ENCODE results near the gene INTS4.
"Not testable (repeated sequence)": the region's sequence is repeated elsewhere in the genome, so short reads cannot be mapped to it uniquely, and the experiment has no call there.

INTS4 gene

DNA sequence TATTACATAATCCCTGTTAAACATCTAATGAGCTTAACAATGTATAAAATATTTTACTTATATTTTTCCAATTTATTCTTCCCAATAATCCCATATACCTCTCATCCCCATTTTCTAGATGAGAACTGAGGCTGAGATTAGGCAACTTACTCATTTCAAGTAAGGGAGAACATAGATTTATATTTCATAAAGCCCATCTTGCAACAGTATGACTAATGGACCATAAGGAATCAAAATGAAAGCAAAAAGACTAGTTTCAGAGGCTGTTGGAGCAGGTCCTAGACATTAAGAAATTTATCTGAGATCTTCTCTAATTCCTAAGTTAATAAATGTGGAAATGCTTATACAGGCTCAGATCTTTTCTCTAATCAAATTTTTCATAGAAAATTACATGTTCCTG, 52.0 kb downstream of the INTS4 start:
- not testable (repeated sequence) for DNase-seq

DNA sequence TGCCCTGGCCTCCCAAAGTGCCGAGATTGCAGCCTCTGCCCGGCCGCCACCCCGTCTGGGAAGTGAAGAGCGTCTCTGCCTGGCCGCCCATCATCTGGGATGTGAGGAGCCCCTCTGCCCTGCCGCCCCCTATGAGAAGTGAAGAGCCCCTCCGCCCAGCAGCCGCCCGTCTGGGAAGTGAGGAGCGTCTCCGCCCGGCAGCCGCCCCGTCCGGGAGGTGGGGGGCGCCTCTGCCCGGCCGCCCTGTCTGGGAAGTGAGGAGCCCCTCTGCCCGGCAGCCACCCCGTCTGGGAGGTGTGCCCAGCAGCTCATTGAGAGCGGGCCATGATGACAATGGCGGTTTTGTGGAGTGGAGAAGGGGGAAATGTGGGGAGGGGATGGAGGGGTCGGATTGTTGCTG, 60.9 kb downstream of the INTS4 start:
- not testable (repeated sequence) for DNase-seq

DNA sequence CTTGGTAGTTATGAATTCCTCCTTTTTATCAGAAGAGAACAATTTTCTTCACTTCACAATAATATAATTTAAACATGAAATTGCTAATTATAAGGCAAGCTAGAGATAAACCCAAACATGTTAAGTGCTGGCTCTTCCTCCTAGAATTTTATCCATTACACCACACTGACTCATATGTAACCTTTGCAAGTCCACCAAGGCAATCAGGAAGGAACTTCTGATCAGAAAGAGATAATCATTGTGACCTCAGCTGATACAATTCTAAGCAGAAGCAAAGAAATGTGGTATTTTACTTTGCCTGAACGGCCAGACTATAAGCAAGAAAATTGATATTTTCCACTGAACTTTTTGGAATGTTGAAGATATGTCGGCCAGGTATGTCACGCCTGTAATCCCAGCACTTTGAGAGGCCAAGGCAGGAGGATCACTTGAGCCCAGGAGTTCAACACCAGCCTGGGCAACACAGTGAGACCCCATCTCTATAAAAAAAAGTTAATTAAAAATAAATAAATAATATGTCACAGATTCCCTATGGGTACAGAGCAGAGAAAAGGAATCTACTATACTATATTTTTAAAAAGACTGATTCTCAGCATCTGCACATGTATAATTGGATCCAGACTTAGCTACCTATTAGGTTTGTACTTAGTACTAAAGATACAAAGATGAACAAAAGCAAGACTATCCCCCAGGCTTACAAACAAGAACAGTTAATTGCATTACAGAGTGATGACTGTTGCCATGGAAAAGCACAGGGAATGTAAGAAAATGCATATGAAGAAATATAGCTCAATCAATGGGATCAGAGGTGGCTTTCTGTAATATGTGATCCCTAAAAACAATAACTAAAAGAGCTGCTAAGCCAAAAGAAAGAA, 63.9 kb downstream of the INTS4 start:
- DNase-seq: not testable (repeated sequence)

DNA sequence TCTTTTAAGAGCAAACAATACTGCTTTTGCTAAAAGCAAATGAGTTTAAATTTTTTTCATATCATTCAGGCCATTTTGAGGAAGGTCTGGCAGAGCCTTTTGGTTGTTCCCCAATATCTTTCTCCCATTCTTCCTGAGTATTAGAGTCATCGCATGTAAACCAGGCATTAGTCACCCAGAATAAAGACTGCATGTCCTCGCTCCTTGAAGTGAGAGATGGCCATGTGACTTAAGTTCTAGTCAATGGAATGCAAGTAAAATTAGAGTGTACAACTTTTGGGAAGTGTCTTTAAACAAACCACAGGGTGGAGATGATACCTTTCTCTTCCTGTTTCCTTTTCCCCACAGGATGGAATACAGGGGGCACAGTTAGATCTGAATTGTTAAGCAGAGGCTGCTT, 76.8 kb downstream of the INTS4 start:
- DNase-seq: not testable (repeated sequence)

DNA sequence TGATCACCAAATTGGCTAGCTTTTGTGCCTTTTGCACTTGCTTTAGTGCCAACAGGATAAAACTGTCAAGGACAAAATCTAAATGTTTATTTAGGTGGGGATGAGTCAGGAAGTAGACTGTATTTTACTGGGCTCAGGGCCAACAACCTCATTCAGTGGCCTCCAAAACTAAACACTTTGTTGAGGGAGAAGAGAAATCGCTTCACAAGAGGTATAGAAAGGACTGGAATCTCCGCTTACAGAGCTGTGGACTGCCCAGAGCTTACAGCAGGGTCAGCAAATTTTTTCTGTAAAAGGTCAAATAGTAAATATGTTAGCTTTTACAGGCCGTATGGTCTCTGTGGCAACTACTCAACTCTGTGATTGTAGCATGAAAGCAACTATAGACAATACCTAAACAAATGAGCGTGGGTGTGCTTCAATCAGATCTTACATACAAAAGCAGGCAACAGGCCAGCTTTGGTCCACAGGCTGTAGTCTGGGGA, 80.1 kb downstream of the INTS4 start:
- peak; percentile 9 for DNase-seq

DNA sequence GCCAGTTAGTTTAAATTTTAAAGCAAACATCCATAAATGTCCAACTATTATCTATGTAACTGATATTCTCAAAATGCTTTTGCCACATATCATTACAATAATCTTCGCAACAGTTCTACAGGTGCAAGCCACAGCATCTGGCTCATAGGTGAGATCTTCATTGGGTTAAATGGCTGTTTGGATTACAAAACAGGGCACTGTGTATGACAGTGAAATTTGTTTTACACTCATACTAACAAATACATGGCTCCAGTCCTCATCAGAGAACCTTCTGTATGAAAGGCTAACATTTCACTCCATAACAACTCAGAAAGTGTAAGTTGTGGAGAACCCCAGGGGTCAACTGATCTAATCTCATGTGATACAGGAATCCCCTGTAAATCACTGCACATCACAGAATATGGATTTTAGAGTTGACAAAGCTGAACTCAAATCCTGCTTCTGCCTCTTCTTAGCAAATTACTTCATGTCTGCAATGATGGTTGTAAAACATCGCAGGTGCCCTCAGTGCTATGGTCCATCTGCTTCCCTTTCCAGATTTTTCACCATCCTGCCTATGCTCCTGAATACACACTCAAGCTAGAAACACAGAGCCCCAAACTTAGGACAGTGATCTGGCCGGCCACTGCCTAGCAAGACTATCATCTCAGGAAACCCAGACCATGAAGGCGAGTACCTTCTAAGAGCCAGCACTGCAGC, 80.7 kb downstream of the INTS4 start:
- DNase-seq: not testable (repeated sequence)

DNA sequence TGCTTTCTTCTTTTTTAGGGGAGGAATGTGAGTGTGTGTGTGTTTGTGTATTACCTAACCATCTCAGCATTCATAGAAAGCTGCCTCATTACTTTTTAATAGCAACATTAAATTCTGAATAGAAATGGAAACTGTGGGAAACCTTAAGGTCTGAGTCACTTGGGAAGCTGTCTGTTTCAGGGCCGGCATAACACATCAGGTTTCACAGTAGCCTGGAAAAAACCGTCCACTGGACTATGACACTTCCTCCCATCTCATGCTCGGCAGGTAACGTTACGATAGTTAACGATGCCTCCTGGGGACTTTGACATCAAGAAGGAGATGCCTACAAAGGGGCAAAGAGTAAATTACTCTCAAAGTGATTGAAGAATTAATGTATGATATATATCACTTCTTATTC, 83.6 kb downstream of the INTS4 start:
- DNase-seq: not testable (repeated sequence)

DNA sequence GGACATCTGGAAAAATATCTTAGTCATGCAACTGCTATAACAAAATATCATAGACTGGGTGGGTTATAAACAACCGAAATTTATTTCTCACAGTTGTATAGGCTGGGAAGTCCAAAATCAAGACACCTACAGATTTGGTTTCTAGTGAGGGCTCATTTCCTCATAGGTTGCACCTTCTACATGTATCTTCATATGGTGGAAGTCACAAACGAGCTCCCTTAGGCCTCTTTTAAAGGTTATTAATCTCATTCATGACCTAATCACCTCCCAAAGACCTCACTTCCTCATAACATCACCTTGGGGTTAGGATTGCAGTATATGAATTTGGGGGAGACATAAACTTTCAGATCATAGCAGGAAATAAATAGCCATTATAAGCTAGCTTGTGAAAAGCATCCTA, 85.2 kb downstream of the INTS4 start:
- DNase-seq: no peak

DNA sequence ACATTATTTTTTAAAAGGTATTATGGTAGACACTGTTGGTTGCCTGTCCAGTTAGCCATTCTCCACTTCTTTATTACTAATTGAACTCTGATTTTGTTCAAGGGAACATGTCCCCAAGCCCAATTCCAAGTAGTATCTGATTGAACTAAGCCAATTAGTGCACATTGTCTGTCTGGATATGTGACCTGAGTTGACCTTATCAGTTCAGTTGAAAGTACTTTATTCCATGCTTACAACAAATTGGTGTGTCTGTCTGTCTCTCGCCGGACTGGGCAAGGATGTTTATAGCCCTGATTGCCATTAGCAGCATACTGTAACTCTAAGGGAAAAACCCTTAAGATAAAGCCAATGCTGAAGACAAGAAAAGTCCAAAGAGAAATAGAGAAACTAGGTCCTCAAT, 85.6 kb downstream of the INTS4 start:
- DNase-seq: no peak

DNA sequence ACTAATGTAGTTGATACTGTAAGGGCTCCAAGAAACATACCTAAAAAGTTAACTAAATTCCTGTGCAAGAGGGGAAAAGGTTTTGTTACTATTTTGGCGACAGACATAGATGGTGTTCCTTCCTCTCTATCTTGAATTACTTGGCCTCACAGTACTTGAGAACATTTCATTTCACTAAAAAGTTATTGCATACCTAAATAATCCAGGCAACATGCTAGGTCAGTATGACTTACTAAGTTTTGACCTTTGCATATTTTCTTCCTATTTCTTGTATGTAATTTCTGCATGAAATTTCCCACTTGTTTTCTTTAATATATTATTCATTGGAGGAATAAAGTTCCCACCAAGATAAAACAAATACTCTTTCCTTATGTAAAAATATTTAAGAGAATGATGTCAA, 99.5 kb downstream of the INTS4 start:
- not testable (repeated sequence) for DNase-seq

DNA sequence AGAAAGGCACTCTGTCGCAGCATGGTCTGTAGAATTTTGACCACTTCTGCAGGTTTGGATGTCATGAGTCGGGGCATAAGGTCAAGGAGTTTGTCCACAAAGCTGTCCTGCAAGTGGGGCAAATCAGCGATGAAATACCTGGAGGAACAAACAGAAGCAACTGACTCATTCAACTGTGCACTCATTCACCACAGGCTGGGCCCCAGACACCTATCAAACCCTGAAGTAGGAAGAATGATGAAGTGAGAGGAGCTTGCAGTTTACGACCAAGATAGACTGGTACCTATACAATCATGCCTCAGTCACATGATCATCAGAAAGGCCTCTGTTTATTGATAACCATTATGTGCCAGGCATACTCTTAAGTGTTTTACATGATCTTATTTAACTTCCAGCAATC, 102.8 kb downstream of the INTS4 start:
- not testable (repeated sequence) for DNase-seq

DNA sequence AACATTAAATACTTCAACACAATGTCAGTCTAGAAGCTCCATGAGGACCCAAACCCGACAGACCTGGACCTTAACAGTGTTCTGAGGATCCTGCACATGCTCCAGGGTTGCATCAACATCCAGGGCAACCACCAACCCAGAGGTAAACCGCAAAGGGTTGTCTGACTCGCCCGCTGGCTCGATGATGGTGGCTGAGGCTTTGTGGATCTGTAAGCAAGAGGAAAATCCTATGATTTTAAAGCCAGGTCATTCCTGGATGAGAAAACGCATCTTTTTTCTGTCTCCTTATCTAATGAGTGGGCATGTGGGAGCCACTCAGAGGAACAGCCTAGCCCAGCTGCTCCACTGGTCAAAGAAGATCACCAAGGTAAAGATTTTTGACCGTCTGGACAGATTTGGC, 103.2 kb downstream of the INTS4 start:
- not testable (repeated sequence) for DNase-seq

DNA sequence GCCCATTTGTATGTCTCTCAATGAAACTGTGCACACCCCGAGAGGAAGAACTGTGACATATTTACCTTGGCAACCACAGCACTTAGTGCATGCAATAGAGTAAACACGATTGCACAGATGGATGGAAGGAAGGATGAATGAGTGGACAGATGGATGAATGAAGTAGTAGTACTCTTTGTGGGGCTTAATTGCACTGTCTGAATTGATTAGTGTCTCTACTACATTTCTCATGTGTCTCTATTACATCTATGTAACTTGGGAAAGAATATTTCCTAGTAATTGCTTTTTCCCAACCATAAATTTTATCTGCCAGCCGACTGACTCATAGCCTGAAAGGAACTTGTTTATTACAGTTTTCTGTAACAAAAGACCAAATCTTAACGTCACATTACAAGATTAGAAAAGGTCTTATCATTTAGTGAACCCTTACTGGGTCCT, 103.8 kb downstream of the INTS4 start:
- DNase-seq: peak; percentile 34

DNA sequence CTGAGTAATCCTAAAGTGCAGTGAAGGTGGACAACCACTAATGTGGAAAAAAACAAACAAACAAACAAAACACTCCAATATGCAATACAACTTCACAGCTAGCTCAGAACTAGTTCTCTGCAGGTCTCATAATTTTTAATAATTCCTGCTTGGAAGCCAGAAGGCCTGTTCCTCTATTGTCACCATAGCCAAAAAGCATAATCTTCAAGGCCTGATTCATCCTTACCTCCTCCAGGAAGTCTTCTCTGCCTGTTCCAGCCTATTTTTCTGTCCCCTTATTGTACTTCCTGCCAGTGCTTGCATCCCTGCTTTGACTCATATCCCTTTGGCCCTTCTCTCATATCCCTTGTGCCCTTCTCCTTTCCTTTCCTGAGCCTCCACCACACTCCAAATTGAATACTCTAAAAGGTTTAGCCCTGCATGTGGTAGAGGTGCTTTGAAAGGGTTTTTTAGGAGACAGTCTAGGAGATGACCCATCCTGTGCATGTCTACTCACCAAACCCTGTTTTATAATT, 104.3 kb downstream of the INTS4 start:
- not testable (repeated sequence) for DNase-seq

DNA sequence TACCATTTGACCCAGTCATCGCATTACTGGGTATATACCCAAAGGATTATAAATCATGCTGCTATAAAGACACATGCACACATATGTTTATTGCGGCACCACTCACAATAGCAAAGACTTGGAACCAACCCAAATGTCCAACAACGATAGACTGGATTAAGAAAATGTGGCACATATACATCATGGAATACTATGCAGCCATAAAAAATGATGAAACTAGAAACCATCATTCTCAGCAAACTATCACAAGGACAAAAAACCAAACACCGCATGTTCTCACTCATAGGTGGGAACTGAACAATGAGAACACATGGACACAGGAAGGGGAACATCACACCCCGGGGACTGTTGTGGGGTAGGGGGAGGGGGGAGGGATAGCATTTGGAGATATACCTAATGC, 105.4 kb downstream of the INTS4 start:
- not testable (repeated sequence) for DNase-seq

DNA sequence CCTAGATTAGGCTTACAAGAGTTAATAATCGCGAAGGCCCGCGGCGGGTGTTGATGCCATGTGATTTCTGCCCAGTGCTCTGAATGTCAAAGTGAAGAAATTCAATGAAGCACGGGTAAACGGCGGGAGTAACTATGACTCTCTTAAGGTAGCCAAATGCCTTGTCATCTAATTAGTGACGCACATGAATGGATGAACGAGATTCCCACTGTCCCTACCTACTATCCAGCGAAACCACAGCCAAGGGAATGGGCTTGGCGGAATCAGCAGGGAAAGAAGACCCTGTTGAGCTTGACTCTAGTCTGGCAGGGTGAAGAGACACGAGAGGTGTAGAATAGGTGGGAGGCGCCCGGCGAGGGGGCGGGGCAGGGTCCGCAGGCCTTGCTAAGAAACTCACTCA, 108.1 kb downstream of the INTS4 start:
- DNase-seq: no peak

DNA sequence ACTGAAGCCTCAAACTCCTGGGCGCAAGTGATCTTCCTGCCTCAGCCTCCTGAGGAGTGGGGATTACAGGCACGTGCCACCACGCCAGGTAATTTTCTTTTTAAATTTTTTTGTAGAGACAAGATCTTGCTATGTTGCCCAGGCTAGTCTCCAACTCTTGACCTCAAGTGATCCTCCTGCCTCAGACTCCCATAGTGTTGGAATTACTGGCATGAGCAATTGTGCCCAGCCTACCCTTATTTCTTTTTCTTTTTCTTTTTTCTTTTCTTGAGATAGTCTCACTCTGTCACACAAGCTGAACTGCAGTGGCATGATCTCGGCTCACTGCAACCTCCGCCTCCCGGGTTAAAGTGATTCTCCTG, 109.7 kb downstream of the INTS4 start:
- no peak for DNase-seq

DNA sequence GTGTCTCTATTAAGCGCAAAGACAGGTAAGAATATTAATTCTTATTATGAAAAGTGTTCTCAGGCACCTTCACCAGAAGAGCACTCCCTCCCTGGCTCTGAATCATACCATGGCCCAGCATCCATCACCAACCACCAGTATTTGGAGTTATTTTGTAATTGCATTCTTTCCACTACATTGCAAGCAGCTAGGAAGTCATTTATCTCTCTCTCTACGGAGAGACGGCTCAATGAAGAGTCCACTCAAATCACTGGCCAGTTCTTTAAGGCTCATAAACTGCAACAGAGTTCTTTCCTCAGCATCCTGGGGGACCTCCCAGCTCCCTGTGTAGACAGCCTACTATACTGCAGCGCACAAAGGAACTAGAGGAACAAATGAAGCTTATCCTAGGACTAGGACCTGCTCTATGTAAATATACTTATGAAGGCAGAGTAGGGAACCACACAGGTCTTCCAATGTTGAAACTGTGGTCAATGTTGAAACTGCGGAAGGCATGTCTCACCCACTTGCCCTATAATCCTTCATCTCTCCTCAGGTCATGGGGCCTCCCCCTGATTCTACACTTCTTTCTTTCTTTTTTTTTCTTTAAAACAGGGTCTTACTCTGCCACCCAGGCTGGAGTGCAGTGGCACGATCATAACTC, 110.2 kb downstream of the INTS4 start:
- DNase-seq: no peak

DNA sequence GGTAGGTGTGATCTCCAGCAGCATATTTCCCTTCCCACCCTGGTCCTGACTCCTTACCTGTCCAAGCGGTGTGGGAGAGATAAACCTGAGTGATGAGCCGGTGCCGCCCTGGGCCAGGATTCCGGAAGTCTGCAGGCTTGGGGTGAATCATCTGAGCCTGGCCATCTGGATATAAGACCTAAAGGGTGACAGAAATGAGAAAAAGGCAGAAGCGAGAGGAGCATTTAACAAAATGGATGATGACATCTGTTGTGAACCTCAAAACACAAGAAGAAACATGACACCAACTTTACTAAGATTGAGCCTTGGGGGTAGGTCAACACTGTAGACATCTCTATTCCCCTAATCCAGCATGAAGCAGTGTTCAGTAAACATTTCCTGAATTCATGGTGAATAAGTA, 110.7 kb downstream of the INTS4 start:
- no peak for DNase-seq

DNA sequence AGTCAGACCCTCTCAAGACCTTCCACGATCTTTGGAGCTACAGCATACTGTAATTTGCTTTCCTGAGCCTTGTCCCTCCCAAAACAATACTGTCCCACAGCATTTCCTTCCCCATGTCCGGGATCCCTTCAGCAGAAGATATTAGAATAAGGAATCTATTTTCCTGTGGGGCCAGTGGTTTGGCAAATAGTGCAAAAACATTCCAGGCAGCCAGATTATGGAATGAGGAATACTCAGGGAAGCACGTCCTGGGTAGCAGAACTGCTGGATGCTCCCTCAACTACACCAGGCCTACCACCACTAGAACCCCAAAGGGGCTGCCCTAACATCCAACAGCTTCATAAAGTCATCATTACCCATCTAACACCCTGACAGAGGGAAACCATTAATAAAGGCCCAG, 112.1 kb downstream of the INTS4 start:
- DNase-seq: no peak

DNA sequence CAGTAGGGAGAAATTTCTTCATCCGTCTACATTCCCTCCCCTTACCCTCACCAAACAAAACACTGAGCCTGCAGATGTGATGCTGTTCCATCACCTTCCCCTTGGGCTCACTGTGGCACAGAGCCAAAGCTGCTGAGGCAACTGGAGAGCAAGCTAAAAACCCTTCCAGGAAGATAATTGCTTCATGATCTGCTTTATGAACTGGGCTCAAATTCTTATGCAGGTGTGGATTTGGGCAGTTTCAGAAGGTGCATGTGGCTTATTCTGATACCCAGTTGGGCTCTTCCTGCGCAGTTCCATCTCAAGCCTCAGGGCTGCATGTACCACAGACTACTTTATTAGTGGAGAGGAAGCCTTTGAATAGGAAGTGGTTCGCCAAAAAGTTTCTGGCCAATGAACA, 115.2 kb downstream of the INTS4 start:
- no peak for DNase-seq

DNA sequence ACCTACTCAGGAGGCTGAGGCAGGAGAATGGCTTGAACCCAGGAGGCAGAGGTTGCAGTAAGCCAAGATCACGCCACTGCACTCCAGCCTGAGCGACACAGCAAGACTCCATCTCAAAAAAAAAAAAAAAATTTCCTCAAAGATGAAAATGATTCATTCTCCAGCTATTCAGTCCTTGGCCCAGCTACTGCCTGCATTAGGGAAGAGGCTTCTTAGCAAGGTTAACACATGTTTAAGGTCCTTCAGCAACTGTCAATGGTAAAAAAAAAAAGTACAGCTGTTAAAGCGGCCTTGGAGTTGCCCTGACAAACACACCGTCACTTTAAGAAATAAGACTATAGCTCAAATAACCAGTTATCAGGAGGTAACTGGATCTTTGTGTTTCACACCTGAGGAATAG, 116.2 kb downstream of the INTS4 start:
- DNase-seq: not testable (repeated sequence)

DNA sequence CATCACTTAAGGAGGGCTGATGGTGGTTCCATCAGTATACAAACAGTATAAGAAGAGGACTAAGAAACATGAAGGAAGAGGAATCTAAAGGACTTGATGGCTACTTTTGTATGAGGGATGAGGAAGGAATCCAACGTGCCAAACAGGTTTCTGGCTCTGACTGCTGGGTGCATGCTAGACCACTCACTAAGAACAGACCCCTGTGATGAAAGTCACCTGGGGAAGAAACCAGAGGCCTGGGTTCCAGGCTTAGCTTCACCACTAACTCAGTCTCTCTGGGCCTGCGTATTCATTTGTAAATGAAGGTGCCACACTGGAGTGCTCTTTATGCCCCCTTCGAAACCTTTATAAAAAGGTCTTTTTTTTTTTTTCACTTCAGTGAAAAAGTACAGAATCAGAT, 118.4 kb downstream of the INTS4 start:
- DNase-seq: no peak

Data from NCI-H1694 (cell line).